ELF-1 (cell line): Measurements from ENCODE around the gene MYMX.
A peak's percentile ranks its signal among the peaks of the same experiment; 100 is the strongest.

Source experiments
- DNase-seq: peaks from one replicate; pipeline ENCODE4 v3.0.0-alpha.2; 2016; ENCODE audit warnings: low read depth, low spot score

MYMX gene

GRCh38 chr6:44264154-44265006 lies 47.7 kb downstream of the MYMX start:
- DNase-seq, result no peak

DNA sequence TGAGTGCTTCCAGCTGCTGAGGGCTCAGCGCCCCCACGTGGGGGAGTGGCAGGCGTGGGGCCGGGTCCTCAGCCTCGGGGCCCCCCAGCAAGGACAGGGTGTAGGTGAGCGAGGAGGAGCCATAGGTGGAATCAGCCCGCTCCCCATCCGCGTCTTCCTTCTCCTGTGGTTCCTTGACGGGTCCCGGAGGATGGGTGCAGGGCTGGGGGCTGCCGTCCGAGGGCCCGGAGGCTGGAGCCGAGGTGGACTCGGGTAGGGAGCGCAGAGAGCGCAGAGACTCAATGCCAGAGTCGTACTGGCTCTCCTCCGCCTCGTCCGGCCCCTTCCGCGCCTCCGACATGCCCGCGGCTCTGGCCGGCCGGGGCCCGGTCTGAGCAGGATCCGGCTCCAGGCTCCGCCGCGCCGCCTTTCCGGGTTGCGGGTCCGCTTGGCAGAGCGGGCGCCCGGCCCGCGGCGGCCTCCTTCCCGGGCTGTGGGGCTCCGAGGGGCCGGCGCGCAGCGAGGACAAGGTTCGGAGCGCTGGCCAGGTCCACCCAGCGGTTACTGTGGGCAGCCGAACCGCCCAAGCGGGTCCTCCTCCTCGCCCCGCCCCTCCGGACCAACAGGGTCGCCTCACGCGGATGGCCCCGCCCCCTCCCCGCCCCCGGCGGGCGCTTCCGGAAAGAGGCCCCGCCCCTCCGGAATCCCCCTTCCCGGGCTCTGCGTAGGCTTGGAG lies 48.4 kb downstream of the MYMX start, which contains the start of gene NFKBIE:
Gene NFKBIE (minus strand): TSS at position 545 of the 715 bp plus-strand sequence. CDS start 205 bp downstream, at position 340.
- DNase-seq, result peak; percentile 82

- no peak for DNase-seq
Measured at GRCh38 chr6:44265722-44266233, 49.1 kb downstream of the MYMX start.

- no peak for DNase-seq
Measured at GRCh38 chr6:44266347-44266746, 49.6 kb downstream of the MYMX start.

DNA sequence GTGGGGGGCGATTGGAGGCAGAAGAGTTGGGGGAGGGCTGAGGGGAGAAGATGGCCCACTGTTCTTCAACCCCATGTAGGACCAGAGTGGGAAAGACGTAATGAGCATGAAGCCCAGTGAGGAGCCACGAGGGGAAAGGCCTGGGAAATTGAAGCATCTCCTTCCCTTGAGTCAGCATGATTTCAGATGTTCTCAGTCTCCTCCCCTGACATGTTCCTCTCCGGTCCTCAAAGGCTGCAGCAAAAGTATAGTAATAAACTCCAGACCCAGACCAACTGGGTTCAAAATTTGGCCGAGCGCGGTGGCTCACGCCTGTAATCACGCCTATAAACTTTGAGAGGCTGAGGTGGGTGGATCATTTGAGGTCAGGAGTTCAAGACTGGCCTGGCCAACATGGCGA lies 50.5 kb downstream of the MYMX start:
- DNase-seq, result no peak
